SU-DHL-6 (cell line): ENCODE results near the gene OR52B2.

Source experiments
- H2AFZ ChIP-seq: fragments of 200-600 bp; sonication (generic); 2 replicates; pipeline ENCODE4 v1.6.1; 2014; ENCODE audit warnings: low read depth, mild to moderate bottlenecking, moderate library complexity, mixed read lengths, antibody characterized with exemption, low read length; ENCODE audit not compliant: severe bottlenecking
- H3F3A ChIP-seq: fragments of 200-600 bp; shearing (Covaris generic); 2 replicates; pipeline ENCODE4 v1.6.0; 2016; ENCODE audit warnings: antibody characterized with exemption, mild to moderate bottlenecking; ENCODE audit not compliant: insufficient read depth
- H3K27ac ChIP-seq: fragments of 200-600 bp; sonication (generic); 2 replicates; pipeline ENCODE4 v1.5.1; 2016; ENCODE audit warnings: low read depth, mild to moderate bottlenecking, low read length, moderate library complexity, mixed read lengths
- H3K27me3 ChIP-seq: fragments of 200-600 bp; sonication (generic), shearing (Covaris generic); 2 replicates; pipeline ENCODE4 v1.6.0; 2014; ENCODE audit warnings: mild to moderate bottlenecking, low read length
- H3K36me3 ChIP-seq: fragments of 200-600 bp; sonication (generic); 2 replicates; pipeline ENCODE4 v1.6.1; 2014; ENCODE audit warnings: mild to moderate bottlenecking, low read length, mixed read lengths
- H3K4me2 ChIP-seq: fragments of 300-600, 200-600 bp; shearing (Covaris generic), sonication (generic); 2 replicates; pipeline ENCODE4 v1.6.0; 2014; ENCODE audit warnings: low read length, low read depth, mild to moderate bottlenecking; ENCODE audit not compliant: poor library complexity, severe bottlenecking
- H3K4me3 ChIP-seq: fragments of 200-600 bp; sonication (generic); 2 replicates; pipeline ENCODE4 v1.5.1; 2014; ENCODE audit warnings: antibody characterized with exemption, low read length, mild to moderate bottlenecking, mixed read lengths; ENCODE audit not compliant: insufficient read depth, poor library complexity, severe bottlenecking
- H3K79me2 ChIP-seq: fragments of 200-600 bp; sonication (generic); 2 replicates; pipeline ENCODE4 v1.6.1; 2014; ENCODE audit warnings: mild to moderate bottlenecking, low read length, moderate library complexity; ENCODE audit not compliant: insufficient read depth
- H3K9ac ChIP-seq: fragments of 200-600 bp; sonication (generic); 2 replicates; pipeline ENCODE4 v1.7.0; 2014; ENCODE audit warnings: mild to moderate bottlenecking, low read length
- H3K9me2 ChIP-seq: fragments of 200-600 bp; sonication (generic); replicated peaks from 2 replicates; pipeline ENCODE4 v1.6.1; 2014; ENCODE audit warnings: low read length; ENCODE audit not compliant: insufficient read depth
- H3K9me3 ChIP-seq: fragments of 200-600 bp; sonication (generic); 2 replicates; pipeline ENCODE4 v1.6.1; 2014; ENCODE audit warnings: low read length, mixed read lengths; ENCODE audit not compliant: insufficient read depth
- H4K20me1 ChIP-seq: fragments of 200-600 bp; sonication (generic); 2 replicates; pipeline ENCODE4 v1.6.1; 2014; ENCODE audit warnings: low read depth, mild to moderate bottlenecking, antibody characterized with exemption, low read length, moderate library complexity, mixed read lengths
- EZH2phosphoT487 ChIP-seq: fragments of 200-600 bp; sonication (generic), shearing (Covaris generic); conservative IDR thresholded peaks from 2 replicates; pipeline ENCODE4 v1.6.1; 2018; ENCODE audit warnings: mild to moderate bottlenecking, antibody characterized with exemption, low read length, moderate library complexity, mixed read lengths
- TF ChIP-seq, protein P1 (sequence below): fragments of 200-600 bp; sonication (generic); IDR thresholded peaks from one replicate; pipeline ENCODE4 v1.5.1; 2017; ENCODE audit warnings: antibody characterized with exemption, mild to moderate bottlenecking, low read length, moderate library complexity; ENCODE audit not compliant: insufficient read depth, poor library complexity, severe bottlenecking

OR52B2 gene

DNA sequence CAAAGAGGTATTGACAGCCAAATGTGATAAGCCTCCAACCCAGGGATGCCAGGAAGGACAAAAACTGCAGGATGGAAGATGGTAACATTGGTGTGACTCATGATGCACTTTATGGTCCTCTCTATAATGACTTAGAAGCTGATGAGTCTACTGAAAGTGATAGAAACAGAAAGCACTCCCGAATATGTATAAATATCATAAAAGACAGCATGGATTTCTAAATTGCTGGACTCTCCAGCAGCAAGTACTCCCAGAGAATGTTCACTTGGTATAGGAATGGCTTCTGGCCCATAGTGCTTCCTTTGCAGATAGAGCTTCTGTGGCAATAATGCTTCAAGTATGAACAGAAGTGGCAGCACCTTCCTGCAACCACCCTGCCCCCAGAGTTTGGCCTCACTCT, at the start of gene OR52B2:
TSS of gene OR52B2 (minus strand) at position 101 of the 400 bp plus-strand sequence. CDS start at position 101, 0 bp downstream.
- no peak within 1 kb of the TSS for H2AFZ ChIP-seq
- H3K4me3 ChIP-seq = no peak within 1 kb of the TSS
- H3K27me3 ChIP-seq = no peaks in the 10 kb centered on the region
- H3K9me3 ChIP-seq = no peaks in the 10 kb centered on the region
- H3K4me2 ChIP-seq = no peak within 1 kb of the TSS
- TF ChIP-seq, protein P1, sequence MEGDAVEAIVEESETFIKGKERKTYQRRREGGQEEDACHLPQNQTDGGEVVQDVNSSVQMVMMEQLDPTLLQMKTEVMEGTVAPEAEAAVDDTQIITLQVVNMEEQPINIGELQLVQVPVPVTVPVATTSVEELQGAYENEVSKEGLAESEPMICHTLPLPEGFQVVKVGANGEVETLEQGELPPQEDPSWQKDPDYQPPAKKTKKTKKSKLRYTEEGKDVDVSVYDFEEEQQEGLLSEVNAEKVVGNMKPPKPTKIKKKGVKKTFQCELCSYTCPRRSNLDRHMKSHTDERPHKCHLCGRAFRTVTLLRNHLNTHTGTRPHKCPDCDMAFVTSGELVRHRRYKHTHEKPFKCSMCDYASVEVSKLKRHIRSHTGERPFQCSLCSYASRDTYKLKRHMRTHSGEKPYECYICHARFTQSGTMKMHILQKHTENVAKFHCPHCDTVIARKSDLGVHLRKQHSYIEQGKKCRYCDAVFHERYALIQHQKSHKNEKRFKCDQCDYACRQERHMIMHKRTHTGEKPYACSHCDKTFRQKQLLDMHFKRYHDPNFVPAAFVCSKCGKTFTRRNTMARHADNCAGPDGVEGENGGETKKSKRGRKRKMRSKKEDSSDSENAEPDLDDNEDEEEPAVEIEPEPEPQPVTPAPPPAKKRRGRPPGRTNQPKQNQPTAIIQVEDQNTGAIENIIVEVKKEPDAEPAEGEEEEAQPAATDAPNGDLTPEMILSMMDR = no peak
- no peak for TF ChIP-seq EZH2phosphoT487
- no peaks in the 10 kb centered on the region for H4K20me1 ChIP-seq
- no peaks in the 10 kb centered on the region for H3F3A ChIP-seq
- no peaks in the 10 kb centered on the region for H3K79me2 ChIP-seq
- no peak within 1 kb of the TSS for H3K27ac ChIP-seq
- no peaks in the 10 kb centered on the region; the same call in 1 of the 2 replicates for H3K9me2 ChIP-seq
- no peaks in the 10 kb centered on the region for H3K36me3 ChIP-seq
- no peak within 1 kb of the TSS for H3K9ac ChIP-seq

DNA sequence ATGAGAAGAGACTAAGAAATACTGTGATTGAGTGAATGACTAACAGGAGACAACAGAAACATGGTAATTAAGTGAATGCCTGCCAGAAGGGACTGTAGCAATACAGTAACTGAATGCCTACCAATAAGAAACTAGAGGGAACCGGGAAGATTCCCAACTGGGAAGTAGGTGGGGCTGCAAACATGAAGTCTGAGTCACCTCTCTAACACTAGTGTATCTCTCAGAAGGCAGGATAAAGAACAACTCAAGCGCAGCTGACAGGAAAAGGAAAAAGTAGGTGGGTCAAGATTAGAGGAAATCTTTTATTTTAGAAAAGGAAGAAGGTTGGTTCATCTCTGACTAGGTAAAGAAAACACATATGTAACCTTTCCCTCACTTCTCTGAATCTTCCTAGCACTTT, 49.2 kb upstream of the OR52B2 start:
- Histone ChIP-seq H3K27ac (no peak overlapping the region), H3K9me2 (no peaks in the 10 kb centered on the region), H3K27me3 (no peaks in the 10 kb centered on the region), H2AFZ (no peak overlapping the region), H3K4me3 (no peak overlapping the region), H3K9me3 (no peaks in the 10 kb centered on the region), H3K79me2 (no peaks in the 10 kb centered on the region), H3K4me2 (no peak overlapping the region), H3K36me3 (no peaks in the 10 kb centered on the region), H4K20me1 (no peaks in the 10 kb centered on the region), H3F3A (no peaks in the 10 kb centered on the region), H3K9ac (no peak overlapping the region)
- TF ChIP-seq EZH2phosphoT487 = no peak
- TF ChIP-seq, protein P1 = no peak

DNA sequence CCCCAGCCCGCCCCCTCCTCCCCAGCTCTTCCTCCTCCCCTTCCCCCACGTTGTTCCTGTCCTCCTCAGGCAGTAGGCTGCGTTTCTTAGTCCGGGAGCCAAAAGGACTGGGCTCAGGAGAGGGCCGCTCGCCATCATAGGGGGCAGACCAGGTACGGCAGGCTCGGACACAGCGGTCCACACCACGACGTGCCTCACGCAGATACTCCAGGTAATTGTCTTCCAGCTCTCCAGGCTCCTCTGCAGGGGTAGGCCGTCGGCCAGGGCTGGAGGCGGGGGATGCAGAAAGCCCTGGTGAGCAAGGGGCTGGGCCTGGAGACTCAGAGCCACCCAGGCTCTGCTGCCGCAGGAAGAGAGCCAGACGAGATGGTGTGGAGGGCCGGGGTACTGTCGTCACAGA, 47.6 kb upstream of the OR52B2 start:
- Histone ChIP-seq H3F3A (no peaks in the 10 kb centered on the region), H3K4me3 (no peak overlapping the region), H3K27me3 (no peaks in the 10 kb centered on the region), H3K9me2 (no peaks in the 10 kb centered on the region), H2AFZ (no peak overlapping the region), H4K20me1 (no peaks in the 10 kb centered on the region), H3K9ac (no peak overlapping the region), H3K4me2 (no peak overlapping the region), H3K27ac (no peak overlapping the region), H3K9me3 (no peaks in the 10 kb centered on the region), H3K36me3 (no peaks in the 10 kb centered on the region), H3K79me2 (no peaks in the 10 kb centered on the region)
- TF ChIP-seq EZH2phosphoT487 = no peak
- TF ChIP-seq, protein P1 = no peak
